Fibroblast of lung (primary cell): ENCODE data around the gene SFT2D1. TPM values are rescaled to one million over a fixed set of nuclear protein-coding genes. Genes with fewer than 3 reads are reported as not detected.

Experiments used
- DNase-seq, 2 donors: peaks; one replicate each; pipeline versions ENCODE4 v3.0.0 to v3.0.0-alpha.2; 2010; ENCODE audit warnings: low read depth in 2 of 2
- H2AFZ ChIP-seq: 2 replicates; pipeline ENCODE4 v1.5.1; 2012; ENCODE audit warnings: low read length, control low read depth, inconsistent platforms
- H3K27ac ChIP-seq: 2 replicates; pipeline ENCODE4 v1.5.1; 2011; ENCODE audit warnings: low read length, control low read depth; ENCODE audit not compliant: insufficient read depth
- H3K27me3 ChIP-seq: 2 replicates; pipeline ENCODE4 v1.5.1; 2011; ENCODE audit warnings: mild to moderate bottlenecking, low read length; ENCODE audit not compliant: control insufficient read depth, insufficient read depth
- H3K36me3 ChIP-seq: 2 replicates; pipeline ENCODE4 v1.5.1; 2011; ENCODE audit warnings: low read length; ENCODE audit not compliant: control insufficient read depth, insufficient read depth
- H3K4me1 ChIP-seq: 2 replicates; pipeline ENCODE4 v1.5.1; 2011; ENCODE audit warnings: low read length; ENCODE audit not compliant: control insufficient read depth, insufficient read depth; ENCODE audit errors: extremely low read depth
- H3K4me2 ChIP-seq: 2 replicates; pipeline ENCODE4 v1.5.1; 2011; ENCODE audit warnings: low read length, control low read depth; ENCODE audit not compliant: insufficient read depth; ENCODE audit errors: extremely low read depth
- H3K4me3 ChIP-seq, 4 experiments: fragments of 200-600 bp in 1 of 4; sonication (generic) in 1 of 4; replicated peaks in 1 of 4; 2 replicates each; pipeline ENCODE4 v1.5.1; 2011 to 2016; ENCODE audit warnings: low read length in 4 of 4, low read depth in 3 of 4, mild to moderate bottlenecking in 3 of 4, control low read depth in 2 of 4, inconsistent platforms in 1 of 4, mixed read lengths in 1 of 4; ENCODE audit not compliant: insufficient read depth in 1 of 4; ENCODE audit errors: control extremely low read depth in 1 of 4
- H3K79me2 ChIP-seq: 2 replicates; pipeline ENCODE4 v1.5.1; 2012; ENCODE audit warnings: mild to moderate bottlenecking, low read length, inconsistent platforms; ENCODE audit not compliant: control insufficient read depth, insufficient read depth
- H3K9ac ChIP-seq: 2 replicates; pipeline ENCODE4 v1.5.1; 2011; ENCODE audit warnings: mild to moderate bottlenecking, low read length, control low read depth; ENCODE audit not compliant: insufficient read depth
- H3K9me3 ChIP-seq: 2 replicates; pipeline ENCODE4 v1.5.1; 2012; ENCODE audit warnings: low read depth, low read length; ENCODE audit not compliant: control insufficient read depth, insufficient read depth
- H4K20me1 ChIP-seq: 2 replicates; pipeline ENCODE4 v1.5.1; 2011; ENCODE audit warnings: low read length; ENCODE audit not compliant: control insufficient read depth, insufficient read depth; ENCODE audit errors: extremely low read depth
- EZH2 ChIP-seq: IDR thresholded peaks from 2 replicates; pipeline ENCODE4 v1.5.1; 2012; ENCODE audit warnings: low read length, control low read depth, mild to moderate bottlenecking; ENCODE audit errors: missing control alignments
- polyA plus RNA-seq, 2 donors: library from polyadenylated mRNA; depleted of rRNA in 1 of 2; stranded (reverse) in 1 of 2; unstranded in 1 of 2; fragments of >200 nt; gene quantifications; 2 replicates each; pipeline ENCODE4 v1.2.1, GENCODE V29; 2011 to 2012; ENCODE audit warnings: missing spikeins in 1 of 2
- total RNA-seq: library from RNA; depleted of rRNA; stranded (reverse); fragments of >200 nt; gene quantifications from 2 replicates; pipeline ENCODE4 v1.2.1, GENCODE V29; 2014
- TF ChIP-seq, protein P1 (sequence below), 2 donors: IDR thresholded peaks in 1 of 2; conservative IDR thresholded peaks in 1 of 2; 1 replicate in 1 of 2; 2 replicates in 1 of 2; pipeline ENCODE4 v1.5.1; 2011 to 2012; ENCODE audit warnings: low read length in 2 of 2, control low read depth in 1 of 2, inconsistent platforms in 1 of 2, low read depth in 1 of 2, mild to moderate bottlenecking in 1 of 2

SFT2D1 gene
- total and polyA plus RNA-seq, 2 donors (not counting 1 experiment from before 2014, with no cell fraction given): 34.8 to 86.0 TPM

DNA sequence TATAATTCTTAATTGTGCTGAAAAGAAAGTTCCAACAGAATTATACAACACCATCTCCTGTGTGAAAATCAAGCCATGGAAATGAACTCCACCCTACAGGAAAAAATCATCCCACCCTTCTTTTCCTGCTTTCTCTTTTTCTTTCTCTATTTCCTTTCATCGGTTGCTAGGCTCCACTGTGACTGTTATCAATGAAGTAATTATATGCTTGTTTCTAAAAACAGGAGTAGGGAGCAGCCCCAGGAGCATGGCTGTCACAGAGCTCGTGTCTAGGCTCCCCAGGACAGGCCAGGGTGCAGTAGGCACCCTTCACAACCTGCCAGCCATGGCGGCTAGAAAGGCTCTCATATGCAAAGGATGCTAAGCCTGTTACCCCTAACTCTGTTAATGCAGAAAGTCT, 27.4 kb upstream of the SFT2D1 start:
- Histone ChIP-seq H3K4me3 (no peak overlapping the region), H3K4me2 (no peak overlapping the region), H2AFZ (no peak overlapping the region), H3K27me3 (no peaks in the 10 kb centered on the region), H3K36me3 (no peaks in the 10 kb centered on the region), H3K27ac (no peak overlapping the region), H4K20me1 (no peaks in the 10 kb centered on the region), H3K9me3 (no peaks in the 10 kb centered on the region), H3K9ac (no peak overlapping the region), H3K79me2 (no peaks in the 10 kb centered on the region), H3K4me1 (no peaks in the 10 kb centered on the region)
- DNase-seq: no peak
- TF ChIP-seq EZH2: no peak
- TF ChIP-seq, protein P1, sequence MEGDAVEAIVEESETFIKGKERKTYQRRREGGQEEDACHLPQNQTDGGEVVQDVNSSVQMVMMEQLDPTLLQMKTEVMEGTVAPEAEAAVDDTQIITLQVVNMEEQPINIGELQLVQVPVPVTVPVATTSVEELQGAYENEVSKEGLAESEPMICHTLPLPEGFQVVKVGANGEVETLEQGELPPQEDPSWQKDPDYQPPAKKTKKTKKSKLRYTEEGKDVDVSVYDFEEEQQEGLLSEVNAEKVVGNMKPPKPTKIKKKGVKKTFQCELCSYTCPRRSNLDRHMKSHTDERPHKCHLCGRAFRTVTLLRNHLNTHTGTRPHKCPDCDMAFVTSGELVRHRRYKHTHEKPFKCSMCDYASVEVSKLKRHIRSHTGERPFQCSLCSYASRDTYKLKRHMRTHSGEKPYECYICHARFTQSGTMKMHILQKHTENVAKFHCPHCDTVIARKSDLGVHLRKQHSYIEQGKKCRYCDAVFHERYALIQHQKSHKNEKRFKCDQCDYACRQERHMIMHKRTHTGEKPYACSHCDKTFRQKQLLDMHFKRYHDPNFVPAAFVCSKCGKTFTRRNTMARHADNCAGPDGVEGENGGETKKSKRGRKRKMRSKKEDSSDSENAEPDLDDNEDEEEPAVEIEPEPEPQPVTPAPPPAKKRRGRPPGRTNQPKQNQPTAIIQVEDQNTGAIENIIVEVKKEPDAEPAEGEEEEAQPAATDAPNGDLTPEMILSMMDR (conservative IDR thresholded peaks at IDR 0.05 in 1 of 2, IDR thresholded peaks at IDR 0.05 in 1 of 2; ENCODE audit: low read depth in 1 of 2, low read length in 2 of 2): no peak

DNA sequence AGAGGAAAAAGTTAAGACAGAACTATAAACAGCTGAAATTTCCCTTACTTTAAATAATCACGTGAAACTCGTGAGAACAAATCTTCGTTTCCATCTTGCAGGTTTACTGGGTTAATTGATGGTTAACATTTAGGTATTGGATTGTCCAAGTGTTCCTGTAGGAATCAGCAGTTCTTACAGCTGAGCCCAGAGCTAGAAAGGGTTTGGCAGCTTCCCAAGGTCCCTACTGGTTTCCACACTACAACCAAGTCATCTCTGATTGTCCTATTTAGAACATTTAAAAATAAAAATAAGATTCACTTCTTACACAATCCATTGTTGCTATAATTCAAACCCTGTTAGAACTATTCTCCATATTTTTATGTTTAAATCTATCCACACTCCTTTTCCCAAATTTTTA, 24.6 kb upstream of the SFT2D1 start:
- Histone ChIP-seq H3K36me3 (no peaks in the 10 kb centered on the region), H2AFZ (no peak overlapping the region), H3K9me3 (no peaks in the 10 kb centered on the region), H3K27me3 (no peaks in the 10 kb centered on the region), H4K20me1 (no peaks in the 10 kb centered on the region), H3K4me1 (peaks cover 2% of the 10 kb centered on the region), H3K4me2 (no peak overlapping the region), H3K4me3 (no peak overlapping the region), H3K9ac (no peak overlapping the region), H3K27ac (no peak overlapping the region), H3K79me2 (no peaks in the 10 kb centered on the region)
- DNase-seq: no peak
- TF ChIP-seq EZH2: no peak
- TF ChIP-seq, protein P1 (conservative IDR thresholded peaks at IDR 0.05 in 1 of 2, IDR thresholded peaks at IDR 0.05 in 1 of 2; ENCODE audit: low read depth in 1 of 2, low read length in 2 of 2): no peak

- Histone ChIP-seq H3K9me3 (no peaks in the 10 kb centered on the region), H3K27me3 (no peaks in the 10 kb centered on the region), H3K4me3 (no peak overlapping the region), H3K4me1 (peaks cover 2% of the 10 kb centered on the region), H4K20me1 (no peaks in the 10 kb centered on the region), H3K4me2 (no peak overlapping the region), H3K9ac (no peak overlapping the region), H3K79me2 (no peaks in the 10 kb centered on the region), H3K36me3 (no peaks in the 10 kb centered on the region), H2AFZ (no peak overlapping the region), H3K27ac (no peak overlapping the region)
- TF ChIP-seq, protein P1 (conservative IDR thresholded peaks at IDR 0.05 in 1 of 2, IDR thresholded peaks at IDR 0.05 in 1 of 2; ENCODE audit: low read depth in 1 of 2, low read length in 2 of 2): no peak
- TF ChIP-seq EZH2: no peak
- DNase-seq: peak in 1 of 2 donors; percentile 63
Measured at GRCh38 chr6:166365806-166366205, 23.5 kb upstream of the SFT2D1 start.
